Stimulated activated CD4-positive, alpha-beta T cell treated with anti-CD3 and anti-CD28 coated beads, Interleukin-15, amount 100 ng/mL, for 48 hours (primary cell): ENCODE data around the gene LMLN.
"Not testable (repeated sequence)": the region's sequence is repeated elsewhere in the genome, so short reads cannot be mapped to it uniquely, and the experiment has no call there.

Experiments
- DNase-seq, 2 donors: peaks; one replicate each; pipeline ENCODE4 v3.0.0-alpha.2; 2020; ENCODE audit warnings: low read depth in 2 of 2

The LMLN gene

DNA sequence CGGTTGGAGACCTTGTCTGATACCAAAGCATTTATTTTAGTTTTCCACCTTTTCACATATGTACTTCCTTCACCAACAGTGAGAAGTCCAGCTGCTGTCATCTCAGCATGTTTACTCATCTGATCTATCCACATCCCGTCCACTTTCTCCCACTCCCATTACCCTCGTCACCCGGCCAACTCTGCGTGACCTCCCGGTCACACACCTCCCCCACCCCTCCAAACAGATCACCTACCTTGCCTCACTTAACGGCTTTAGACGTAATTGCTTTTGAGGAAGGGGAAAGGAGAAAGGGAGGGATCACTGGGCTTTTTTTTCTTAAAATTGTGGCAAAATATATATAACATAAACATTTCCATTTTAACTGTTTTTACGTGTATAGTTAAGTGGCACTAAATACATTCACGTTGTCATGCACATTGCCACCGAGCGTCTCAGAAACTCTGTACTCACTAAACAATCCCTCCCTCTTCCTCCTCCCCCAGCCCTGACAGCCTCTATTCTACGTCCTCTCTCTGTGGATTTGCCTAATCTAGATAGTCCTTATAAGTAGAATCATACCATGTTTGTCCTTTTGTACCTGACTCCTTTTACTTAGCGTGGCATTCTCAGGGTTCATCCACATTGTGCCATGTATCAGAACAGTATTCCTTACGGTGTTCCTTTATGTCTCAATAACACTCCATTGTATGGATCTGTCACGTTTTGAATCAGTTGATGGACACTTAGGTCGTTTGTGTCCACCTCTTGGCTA is 67.2 kb downstream of the LMLN start:
- no peak for DNase-seq

DNA sequence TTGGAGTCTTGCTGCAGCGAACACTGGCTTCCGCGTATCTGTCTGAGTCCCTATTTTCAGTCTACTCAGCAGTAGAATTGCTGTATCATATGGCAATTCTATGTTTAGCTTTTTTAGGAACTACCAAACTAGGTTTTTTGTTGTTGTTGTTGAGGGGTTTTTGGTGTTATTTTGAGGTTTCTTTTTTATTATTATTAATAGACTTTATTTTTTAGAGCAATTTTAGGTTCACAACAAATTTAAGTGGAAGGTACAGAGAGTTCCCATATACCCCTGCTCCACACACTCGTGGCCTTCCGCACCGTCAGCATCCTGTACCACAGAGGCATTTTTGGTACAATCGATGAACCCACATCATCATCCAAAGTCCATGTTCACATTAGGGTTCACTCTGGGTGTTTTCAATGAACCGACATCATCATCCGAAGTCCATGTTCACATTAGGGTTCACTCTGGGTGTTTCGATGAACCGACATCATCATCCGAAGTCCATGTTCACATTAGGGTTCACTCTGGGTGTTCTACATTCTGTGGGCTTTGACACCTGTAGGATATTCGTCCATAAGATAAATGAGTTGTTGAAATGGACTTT is 67.9 kb downstream of the LMLN start:
- DNase-seq, result no peak

DNA sequence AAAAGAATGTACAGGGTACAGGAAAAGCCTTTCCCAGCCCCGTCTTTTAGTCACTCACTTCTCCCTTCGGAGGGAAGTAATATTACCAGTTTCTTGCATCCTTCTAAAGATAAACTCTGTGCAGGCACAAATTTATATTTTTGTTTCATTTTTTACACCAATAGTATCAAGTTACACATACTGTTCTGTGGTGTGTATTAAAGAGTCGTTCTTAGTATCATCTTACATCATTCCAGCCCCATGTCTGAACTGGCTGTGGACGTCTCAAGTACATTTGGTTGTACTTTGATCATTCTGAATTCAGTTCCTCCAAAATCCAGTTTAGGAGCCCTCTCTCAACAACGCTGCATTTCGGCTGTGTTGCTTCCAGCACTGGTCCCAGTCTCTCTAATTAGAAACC is 68.7 kb downstream of the LMLN start:
- DNase-seq, result no peak

DNA sequence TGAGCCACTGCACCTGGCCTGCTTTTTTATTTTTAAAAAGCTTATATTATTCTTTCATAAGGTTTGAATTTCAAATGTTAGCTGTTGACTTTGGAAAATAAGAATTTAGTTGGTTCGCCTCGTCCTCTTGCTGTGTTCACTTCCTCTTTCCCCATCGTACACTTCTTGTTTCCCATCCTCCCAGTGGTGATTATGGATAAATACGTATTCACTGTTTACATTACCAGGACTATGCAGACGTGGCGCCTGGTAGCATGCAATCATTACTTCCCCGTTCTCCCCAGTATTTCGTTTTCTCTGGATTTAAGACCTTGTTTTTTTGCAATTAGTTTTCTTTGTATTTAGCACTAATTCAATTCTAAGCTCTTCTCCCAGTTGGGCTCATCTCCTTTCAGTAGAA is 70.1 kb downstream of the LMLN start:
- DNase-seq, result no peak

DNA sequence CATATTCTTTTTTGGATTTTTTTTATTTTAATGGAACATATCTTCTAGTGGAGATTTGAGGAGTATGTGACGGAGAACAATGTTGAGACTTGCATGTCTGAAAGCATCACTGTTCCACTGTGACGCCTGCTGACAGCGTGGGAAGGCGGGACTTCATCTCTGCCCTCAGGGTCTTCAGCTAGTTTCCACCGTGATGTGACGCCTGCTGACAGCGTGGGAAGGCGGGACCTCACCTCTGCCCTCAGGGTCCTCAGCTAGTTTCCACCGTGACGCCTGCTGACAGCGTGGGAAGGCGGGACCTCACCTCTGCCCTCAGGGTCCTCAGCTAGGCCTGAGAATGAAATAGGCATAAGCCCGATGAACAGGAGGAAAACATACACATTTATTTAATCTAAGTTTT is 70.7 kb downstream of the LMLN start:
- no peak for DNase-seq

DNA sequence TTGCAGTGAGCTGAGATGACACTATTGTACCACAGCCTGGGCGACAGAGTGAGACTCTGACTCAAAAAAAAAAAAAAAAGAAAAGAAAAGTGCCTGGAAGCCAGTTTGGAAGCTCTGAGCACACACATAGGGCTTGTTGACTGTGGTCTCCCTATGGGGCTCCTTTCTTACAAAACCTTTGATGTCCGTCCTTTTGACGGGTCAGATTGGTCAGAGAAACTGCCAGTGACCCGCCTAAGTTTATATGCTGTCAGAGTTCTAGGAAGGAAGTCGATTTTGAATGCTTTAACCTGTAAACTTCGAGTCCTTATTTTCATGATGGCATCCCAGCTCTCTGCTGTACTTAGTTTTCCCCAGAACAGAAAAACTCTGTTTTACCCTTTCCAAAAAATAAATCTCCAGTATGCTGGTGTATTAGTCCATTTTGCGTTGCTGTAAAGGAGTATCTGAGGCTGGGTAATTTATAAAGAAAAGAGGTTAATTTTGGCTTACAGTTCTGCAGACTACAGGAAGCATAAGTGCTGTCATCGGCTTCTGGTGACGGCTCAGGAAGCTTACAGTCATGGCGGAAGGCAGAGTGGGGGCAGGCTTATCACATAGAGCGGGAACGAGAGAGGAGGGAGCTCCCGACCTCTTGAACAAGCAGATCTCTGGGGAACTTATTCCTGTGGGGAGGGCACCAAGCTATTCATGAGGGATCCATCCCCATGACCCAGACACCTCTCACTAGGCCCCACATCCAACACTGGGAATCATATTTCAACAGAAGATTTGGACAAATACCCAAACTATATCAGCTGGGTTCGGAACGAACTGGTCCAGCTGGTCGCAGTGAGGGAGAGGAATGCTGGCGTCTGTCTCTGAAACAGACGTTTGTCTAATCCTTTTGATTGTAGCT is 72.3 kb downstream of the LMLN start:
- DNase-seq, result no peak

DNA sequence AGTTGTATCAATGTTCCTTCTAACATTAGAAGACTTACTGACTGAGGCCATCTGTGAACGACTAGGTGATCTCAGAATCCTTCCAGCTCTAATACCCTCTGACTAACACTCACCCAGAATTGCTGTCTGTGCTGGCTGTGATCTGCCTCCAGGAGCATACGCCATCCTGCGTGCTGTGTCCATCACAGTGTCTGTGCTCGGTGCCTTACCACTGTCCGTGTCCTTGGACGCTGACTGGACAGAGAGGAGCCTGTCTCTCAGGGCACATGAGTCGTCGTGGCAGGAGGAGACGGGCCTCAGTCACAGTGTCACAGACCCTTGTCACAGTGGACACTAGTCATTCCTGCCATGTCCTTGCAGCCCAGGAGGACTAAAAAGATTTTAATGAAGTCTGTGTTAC is 83.1 kb downstream of the LMLN start:
- no peak for DNase-seq

DNA sequence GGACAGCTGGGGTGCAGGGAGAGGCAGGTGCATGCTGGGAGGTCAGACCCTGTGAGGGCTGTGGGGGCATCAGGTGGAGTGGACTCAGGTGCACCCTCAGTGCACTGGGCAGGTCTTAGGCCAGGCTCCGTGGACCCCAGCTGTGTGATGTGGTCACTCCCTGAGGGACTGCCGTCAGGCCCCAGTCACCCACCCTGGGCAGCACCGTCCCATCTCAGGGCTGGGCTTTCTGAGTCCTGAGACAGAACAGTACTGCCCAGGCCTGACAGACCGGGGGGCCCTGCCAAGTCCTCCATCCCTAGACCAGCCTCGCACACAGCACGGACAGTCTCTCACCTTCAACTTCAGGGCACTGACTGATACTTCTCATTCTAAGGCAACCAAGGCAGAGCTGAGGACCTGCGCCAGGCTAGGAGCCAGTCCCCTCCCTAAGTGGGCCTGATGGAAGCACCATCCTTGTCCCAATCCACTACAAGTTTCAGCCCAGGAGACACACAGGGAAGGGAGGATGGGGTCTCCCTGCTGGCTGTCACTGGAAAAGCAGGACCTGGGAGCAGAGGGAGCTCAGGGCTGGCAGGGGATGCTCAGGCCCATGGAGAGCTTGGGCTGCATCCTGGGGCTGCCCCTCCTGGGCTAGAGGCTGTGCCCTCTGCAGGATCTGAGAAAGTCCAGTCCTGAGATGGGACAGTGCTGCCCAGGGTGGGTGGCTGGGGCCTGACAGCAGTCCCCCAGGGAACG is 86.3 kb downstream of the LMLN start:
- no peak for DNase-seq

DNA sequence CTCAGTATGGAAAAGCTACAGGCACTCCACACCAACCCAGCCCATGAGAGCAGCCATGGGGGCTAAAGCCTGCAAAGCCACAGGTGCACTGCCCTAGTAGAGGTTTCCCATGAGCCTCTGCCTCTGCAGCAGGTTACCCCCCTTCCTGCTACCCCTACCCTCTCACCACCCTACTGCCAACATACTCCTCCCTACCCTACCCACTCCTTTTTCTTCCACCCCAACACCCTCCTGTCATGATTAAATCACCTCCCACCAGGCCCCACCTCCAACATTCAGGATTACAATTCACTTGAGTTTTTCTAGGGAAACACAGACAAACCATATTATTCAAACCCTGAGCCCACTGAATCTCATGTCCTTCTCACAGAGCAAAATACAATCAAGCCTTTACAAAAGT is 88.4 kb downstream of the LMLN start:
- DNase-seq, result no peak

DNA sequence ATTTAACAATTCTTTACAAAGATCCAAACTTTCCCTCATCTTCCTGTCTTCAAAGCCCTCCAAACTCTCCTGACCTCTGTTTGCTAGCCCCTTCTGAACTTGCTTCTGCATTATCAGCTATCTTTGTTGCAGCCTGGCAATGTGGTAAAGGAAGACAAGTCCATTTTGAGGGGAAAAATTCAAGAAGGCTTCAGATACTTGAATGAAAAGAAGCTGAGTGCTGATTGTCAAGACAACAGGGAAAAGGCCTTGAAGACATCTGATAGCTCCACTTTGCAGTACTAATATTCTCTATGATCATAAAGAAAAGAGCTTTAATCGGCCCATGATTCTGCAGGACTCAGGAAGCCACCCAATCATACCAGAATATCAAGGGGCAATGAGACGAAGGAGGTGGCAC is 91.8 kb downstream of the LMLN start:
- no peak for DNase-seq

DNA sequence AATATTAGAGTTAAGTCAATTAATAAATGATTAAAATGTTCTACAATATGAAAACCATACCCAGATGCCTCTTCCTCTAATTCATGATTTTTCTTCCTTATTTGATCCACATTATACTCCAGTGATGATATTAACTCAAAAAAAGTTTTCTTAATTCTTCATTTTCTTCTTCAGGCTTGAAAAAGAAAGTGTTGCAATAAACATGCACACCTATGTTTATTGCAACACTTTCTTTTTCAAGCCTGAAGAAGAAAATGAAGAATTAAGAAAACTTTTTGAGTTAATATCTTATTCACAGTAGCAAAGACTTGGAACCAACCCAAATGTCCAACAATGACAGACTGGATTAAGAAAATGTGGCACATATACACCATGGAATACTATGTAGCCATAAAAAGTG is 93.4 kb downstream of the LMLN start:
- DNase-seq, result not testable (repeated sequence)

DNA sequence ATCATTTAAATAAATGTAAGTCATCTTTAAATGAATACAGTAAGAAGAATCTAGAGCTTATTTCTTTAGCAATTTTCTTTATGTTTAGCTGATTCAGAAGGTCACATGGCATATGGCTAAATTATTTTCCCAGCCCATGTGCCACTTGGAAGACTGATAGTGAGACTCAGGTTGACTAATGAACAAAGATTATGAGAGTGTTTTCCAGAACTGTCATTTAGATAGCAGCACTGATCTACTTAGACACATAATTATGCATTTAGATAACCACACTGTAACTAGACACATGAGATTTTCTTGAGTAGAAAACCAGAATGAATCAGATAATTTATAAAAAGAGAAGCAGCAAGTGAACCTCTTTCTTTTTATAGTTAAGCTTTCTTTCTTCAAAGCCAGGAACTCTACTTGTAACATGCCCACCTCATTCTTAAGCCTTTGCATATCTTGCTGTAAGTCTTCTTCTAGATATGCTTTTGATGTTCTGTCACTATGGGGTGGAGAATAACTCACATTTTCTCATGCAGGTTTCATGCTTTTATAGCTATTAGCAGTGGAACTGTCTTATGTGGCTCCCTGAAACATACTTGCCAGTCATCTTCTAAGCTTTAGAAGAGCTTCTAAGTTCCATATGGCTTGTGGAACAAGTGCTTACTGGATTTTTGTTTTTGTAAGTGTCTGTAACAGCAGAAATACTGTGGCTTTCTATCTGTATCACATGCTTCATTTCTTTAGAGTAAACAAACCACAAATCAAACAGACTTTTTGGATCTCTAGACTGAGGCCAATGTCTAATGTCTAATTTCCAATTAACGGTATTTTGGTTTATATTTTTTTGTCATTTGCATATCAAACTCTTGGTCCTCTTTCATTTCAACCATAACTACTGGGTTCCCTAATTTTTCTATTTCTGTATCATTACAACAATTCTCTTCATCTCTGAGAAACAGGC is 101.4 kb downstream of the LMLN start:
- DNase-seq, result no peak

DNA sequence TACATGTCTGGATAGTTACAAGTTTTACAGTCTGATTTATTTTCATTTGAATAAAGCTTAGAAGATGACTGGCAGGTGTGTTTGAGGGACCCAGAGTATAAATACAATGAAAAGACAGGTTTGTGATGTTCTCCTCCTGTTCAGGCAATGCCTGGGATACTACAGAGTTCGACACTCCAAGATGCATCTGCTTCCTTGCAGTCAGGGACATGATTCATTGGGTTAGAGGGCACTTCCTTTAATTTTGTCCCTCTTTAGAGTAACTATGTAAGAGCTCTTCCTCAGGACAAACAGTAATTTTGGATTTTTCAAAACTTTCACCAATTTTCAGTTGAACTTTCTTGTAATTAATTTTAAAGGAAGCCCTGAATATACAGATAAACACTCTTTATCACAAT is 102.0 kb downstream of the LMLN start:
- DNase-seq, result no peak

DNA sequence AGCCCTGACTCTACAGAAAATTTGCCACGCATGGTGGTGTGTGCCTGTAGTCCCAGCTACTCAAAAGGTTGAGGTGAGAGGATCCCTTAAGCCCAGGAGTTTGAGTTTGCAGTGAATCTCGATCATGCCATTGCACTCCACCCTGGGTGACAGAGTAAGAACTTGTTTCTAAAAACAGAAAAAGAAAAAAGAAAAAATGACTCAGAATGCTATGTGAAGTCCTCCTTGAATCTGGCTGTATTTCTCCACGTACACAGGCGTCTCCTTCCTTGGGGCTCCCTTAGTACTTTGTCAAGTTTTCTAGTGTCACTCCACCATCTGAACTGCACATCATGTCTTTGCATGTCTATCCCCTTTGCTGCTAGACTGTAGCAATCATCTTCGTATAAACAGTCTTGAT is 104.4 kb downstream of the LMLN start:
- no peak for DNase-seq

DNA sequence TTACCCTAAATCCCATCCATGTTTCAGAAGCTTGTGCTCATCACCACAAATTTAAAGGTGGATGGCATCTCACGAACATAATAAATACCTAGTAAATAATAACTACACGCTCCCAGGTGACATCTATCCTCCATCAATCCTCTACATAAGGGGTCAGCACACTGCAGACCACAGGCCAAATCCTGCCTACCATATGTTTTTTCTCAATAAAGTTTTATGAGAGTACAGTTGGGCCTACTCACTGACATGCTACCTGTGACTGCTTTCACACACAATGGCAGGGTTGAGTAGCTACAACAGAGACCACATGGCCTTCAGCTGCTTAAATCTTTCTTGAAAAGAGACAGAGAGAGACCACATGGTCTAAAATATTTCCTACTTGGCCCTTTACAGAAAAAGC is 105.9 kb downstream of the LMLN start:
- DNase-seq, result no peak

DNA sequence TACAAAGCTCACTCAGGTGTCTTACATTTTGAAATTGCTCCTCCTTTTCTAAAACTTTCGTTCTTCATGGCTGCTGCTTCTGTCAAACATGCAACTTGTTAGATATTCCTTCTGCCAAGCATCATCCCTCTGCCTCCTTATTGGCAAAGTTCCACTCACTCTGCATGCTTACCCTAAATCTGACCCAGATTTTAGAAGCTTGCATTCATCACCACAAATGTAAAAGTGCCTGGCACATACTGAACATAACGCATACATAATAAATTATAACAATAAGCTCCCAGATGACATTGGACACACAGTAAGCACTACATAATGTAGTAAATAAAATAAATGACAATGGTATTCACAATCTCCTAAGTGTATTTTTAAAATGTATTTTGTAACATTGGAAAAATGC is 107.4 kb downstream of the LMLN start:
- no peak for DNase-seq

DNA sequence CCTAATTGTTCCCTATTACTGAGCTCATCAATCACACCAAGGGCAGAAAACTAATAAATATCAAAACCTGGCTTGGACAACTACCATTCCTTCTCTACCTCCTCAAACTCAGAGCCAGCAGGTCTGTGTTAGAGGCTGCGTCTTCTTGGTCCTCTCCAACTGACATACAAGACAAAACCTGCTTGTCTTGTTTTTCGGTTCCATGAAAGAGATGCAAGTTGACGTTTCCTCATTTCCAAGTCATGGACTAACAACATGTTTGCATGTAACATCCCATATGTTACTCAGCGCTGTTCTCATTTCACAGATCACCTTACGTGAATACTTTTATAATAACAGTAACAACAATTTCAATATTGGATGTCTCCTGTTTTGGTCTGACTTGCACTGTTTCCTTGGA is 110.9 kb downstream of the LMLN start:
- DNase-seq, result no peak

DNA sequence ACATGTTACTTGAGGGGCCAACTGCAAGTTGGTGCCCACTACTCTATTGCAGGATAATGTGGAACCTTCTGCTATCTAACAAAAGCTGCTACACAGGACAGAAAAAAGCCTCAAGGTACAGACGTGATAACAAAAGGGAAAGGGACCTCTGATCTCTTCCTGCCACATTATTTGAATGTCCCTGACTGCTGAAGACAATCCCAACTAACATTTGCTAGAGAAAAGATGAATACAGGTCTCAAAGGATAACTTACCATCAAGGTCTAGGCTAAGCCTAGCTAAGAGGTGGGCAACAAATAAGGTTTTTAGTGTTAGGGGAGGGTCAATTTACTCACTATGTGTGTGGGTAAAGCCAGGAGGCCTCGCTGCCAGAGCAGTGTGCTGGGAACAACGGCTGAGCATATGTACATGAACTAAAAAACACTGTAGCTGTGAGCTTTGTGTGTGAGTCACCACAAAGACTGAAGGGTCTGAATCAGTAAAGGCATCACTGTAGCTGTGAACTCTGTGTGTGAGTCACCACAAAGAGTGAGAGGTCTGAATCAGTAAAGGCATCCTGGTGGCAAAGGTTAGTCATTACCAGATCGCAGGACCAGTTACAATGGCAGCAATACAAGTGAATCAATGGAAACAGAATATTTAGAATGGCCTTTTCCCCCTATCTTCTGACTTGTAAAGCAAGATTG is 111.7 kb downstream of the LMLN start:
- peak; percentile 42 to 63 for DNase-seq

DNA sequence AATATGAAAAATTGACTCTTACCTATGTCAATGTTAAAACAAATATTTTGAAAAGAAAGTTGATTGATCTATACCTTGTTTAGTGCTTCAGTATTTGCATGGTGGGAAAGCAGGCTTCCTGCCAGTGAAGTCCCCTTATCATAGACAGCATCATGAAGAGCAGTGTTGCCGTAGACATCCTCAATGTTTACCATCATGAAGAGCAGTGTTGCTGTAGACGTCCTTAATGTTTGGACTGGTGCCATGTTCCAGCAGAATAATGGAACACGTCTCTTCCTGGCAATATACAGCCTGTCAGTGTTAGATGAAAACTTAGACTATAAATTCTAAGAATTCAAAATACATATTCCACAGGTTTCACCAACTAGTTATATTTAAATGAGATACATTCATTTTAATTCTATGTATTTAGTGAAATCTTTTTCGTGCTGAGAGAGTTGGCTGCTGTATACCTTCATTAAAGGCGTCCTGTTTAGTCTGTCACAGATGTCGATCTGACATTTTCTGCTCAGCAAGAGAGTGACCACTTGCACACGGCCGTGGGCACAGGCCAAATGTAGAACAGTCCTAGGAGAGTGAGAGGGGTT is 116.8 kb downstream of the LMLN start:
- no peak for DNase-seq
